ENCODE measurements around the gene ZSCAN29.
A peak's percentile ranks its signal among the peaks of the same experiment; 100 is the strongest.

The ZSCAN29 gene

DNA sequence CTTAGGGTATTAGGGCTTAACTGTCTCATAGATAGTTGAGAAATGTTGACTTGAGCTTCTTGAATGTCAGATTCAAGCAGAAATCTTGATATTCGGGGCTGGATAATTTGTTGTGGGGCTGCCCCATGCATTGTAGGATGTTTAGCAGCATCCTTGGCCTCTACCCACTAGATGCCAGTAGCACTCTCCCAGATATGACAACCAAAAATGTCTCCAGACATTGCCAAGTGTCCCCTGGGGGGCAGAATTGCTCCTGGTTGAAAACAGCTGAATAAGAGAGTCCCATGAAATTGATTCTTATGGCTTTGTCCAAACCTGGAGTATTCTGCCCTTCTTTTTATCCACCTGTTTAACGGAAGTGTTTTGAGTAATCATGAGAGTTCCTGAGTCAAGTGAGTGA, 24.5 kb downstream of the ZSCAN29 start:
- no peak for DNase-seq

DNA sequence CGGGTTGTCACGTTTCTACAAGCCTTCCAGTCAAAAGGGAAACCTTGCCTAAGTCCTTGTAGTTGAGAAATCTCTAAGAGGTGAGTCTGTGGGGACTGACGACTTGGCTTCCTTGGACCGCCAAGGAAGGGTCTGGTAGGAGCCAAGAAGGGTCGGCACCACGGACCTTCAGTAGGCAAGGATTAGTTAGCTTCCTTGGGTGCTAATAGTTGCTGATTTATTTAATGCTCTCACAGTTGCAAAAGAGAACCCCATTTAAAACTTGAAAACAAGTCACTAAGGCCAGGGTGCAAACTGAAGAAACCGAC, 40.1 kb downstream of the ZSCAN29 start:
- DNase-seq = no peak

DNA sequence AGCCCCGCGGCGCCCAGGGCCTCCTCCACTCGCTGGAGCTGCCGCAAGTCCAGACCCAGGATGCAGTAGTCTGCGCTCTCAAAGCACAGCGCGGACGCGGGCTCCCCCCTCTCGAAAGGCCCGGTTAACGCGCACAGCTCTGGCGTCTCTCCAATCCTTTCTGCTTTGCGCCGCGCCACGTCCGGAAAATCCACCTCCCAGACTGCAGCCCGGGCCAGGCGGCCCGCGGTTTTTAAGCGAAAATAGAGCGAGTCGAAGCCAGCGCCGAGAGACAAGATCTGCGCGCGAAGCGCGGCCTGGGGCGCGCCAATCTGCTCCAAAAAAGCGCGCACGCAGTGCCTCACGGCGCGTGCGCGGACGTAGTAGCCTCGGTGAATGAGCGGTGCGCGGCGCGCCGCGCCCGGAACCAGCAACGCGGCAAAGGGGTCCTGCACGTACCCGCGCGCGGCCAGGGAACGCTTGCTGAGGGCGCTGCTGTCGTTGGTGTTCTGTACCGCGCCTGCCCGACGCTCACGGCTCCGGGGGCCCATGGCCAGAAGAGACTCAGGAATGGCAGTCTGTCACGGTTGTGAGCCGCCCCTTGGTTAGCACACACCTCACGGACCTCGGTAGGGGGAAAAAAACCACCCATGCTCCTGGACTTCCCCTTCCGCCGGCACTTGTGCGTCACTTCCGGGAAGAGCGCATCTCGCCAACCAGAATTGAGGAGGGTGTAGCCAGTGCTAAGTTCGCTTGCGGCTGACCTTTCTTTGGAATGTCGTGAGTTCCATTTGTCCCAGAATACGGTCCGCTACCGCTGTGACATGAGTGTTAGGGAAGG, 40.7 kb downstream of the ZSCAN29 start, which contains the start of gene LCMT2:
LCMT2 (minus strand) TSS at position 614 of the 820 bp plus-strand sequence; CDS start at position 530, 84 bp downstream.
- DNase-seq = peak; percentile 95

DNA sequence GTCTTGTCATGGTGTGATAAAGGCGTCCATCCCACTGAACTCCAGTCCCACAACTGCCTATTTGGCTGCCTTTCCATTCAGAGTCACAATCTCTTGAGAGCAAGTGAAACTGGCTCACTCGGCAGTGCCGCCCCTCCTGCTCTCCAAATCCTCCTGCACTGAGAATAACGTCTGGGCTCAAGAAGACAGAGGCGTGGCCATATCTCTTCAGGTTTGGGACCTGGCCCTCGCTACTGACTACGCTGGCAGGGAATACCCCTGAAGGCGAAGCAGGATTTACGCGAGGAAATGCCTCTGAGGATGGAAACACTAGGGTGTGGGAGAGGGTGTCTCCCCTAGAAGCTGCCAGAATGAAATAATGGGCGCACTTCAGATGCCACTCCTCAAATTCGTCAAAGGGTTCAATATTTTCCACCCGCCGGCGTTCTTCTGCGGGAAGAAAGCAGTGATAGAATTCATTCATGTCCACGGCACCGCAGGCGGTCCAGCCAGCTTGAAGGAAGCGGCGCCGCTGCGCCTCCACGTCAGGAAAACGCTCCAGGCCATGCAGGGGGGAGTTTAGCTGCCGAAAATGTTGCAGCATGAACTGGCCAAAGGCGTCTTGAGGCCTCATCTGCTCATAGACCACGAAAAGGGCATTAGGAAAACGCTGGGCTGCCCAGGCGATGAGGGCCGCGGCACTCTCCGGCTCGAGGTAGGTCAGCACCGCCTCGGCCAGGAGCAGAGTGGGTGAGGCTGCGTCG, 41.5 kb downstream of the ZSCAN29 start:
- DNase-seq = peak; percentile 20

DNA sequence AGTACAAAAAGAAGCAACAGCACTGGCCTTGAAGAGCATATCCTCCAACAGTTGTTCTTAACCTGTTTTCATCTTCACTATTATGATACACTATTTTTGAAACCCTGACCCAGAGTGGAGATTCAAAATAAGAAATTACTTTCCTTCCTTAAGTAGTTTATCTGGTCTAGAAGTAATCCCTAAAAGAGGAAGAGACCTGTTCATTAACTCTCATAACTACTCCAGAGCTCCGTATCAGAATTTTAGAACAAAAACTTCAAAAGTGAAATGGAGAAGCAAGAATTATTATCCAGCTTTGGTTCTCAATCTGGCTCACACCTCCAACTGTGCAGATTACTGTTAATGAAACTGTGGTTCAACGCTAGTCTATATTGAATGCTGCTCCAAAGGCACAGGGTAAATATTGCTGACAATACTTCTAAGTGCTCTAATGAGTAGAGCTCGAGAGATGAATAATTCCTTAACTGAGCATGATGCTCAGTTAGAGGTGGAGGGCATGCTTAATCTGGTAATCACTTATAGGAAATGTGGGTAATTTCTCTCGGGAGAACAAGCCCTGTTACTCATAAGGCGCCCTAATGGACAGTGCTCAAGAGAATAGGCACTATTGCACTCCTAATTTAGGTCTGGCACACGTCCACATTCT, 45.7 kb downstream of the ZSCAN29 start:
- no peak for DNase-seq

DNA sequence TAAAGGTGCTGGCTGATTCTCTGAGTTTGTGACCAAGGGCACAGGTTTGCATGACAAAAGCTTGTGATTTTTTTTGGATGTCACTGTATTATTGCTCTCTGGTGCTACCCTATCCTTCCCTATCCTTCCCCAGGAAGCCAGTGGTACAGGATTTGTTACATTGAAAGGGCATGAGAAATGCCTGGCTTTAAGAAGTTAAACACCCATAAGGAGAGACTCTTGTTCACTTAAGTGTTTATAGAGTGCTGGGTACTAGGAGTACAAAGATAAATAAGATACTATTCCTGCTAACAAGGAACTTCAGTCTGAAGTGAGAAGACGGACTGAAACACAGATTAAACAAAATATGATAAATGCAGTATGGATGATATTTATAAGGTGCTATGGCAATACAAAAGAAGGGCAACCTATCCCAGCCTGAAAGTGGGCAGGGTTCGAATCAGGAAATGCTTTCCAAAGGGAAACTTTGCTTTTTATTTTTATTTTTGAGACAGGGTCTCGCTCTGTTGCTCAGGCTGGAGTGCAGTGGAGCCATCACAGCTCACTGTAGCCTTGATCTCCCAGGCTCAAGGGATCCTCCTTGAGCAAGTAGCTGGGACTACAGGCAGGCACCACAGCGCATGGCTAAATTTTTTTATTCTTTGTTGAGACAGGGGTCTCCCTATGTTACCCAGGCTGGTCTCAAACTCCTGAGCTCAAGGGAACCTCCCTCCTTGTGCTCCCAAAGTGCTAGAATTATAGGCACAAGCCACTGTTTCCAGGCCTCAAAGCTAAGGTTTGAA, 51.7 kb downstream of the ZSCAN29 start:
- no peak for DNase-seq

DNA sequence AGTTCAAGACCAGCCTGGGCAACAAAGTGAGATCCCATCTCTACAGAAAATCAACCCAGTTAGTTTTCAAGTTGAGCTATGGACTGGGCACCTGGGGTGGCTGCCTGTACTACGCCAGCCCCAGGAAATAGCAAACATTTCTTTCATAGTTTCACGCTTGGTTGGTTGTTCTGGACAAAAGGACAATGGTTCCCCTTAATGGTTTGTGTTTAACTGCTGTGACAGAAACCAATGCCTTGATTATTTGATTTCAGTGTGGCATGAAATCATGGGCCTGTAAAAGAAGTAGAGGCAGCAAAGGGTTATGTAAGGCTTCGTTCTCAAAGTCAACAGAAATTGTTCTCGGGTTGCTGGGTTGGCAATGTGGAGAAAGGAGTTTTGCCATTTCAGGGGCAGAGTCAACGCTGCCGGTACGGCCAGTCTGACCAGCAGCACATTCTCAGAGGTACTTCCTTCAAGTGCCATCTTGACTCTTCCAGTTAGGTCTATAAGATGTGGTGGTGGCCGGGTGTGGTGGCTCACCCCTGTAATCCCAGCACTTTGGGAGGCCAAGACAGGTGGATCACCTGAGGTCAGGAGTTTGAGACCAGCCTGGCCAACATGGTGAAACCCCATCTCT, 53.2 kb downstream of the ZSCAN29 start:
- no peak for DNase-seq

DNA sequence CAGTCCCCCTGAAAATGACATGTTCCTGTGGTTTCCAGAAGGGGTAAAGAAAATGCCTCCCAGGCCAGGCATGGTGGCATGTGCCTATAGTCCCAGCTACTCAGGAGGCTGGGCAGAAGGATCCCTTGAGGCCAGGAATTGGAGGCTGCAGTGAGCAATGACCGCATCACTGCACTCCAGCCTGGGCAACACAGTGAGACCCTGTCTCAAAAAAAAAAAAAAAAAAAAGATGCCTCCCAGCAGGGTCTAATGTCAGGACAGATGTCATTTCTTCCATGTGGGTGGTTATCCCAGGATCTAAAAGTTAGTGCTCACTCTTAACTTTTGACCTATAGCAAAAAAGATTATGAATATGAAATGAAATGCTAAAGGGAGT, 53.9 kb downstream of the ZSCAN29 start:
- DNase-seq = no peak

DNA sequence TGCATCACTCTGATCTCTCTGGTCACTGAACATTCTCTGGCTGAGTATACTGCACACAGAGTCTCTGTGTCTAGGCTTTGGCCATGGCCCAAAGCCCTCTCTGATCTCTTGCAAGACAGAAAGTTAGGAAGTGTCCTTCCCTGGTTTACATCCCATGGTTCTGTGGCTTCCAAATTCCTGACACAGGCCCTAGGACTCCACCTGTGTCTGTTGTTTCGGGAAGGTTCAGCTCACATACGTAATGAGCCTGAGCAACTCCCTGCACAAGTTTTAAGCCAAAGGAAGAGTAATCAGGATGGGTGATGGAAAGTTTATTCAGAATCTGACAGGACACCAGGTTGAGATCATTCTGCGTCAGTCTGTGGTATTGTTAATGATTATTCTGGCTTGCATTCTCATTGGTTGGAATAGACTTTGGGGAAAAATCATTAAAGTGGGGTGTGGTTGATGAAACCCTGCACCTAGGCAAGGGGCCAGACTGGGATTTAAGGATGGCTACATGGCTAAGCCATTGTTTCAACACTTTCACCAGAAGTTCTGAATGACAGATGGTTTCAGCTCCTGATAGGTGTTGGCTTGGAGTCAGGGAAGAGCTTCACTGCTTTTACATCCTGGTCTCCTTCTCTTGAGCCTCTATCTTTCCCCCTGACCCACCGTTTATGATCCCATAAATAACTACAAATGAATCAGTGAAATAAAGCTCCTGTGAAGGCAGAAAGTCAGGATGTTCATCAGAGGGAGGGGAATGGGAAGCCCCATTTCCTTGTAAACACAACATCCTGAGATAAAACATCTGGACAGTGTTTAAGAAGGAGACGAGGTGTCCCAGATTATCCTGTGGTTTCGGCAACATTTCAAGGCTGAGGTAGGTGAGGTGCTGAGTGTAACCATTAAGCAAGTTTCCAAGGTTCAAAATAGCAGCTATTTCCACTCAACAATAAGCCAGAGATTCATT, 54.5 kb downstream of the ZSCAN29 start:
- DNase-seq = no peak

DNA sequence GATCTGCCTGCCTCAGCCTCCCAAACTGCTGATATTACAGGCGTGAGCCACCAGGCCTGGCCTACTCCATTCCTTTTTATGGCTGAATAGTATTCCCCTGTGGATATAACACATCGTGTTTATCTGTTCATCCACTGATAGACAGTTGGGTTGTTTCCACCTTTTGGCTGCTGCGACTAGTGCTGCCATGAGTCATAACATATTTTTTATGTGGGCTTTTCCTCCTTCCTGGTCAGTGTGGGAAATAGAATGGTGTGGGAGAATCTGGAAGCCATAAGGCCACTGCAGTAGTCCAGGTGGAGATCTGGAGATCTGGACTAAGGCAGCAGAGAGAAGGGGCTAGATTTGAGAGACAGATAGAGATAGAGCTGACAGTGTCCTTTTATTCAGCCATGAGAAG, 56.7 kb downstream of the ZSCAN29 start:
- DNase-seq = no peak

DNA sequence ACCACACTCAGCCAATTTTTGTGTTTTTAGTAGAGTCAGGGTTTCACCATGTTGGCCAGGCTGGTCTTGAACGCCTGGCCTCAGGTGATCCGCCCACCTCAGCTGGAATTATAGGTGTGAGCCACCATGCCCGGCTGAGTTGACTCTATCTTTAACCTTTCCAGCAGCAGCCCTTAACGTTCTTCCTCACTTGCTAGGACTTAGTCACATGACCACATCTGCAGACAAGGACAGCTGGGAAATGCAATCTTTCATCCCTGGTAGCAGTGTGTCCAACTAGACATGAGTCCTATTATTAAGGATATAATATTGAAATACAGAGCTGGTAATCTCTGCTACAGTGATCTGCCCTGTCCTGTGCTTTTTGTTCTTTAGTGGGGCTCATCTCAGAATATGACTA, 58.5 kb downstream of the ZSCAN29 start:
- DNase-seq = no peak

Measured in fibroblast of upper back skin (primary cell).